AML-193 (cell line): Measurements from ENCODE around the gene SNX18.

Source experiments
- DNase-seq, 2 experiments: peaks; one replicate each; lab custom pipeline; 2025; lab: John Stamatoyannopoulos, UW

Gene SNX18

DNA sequence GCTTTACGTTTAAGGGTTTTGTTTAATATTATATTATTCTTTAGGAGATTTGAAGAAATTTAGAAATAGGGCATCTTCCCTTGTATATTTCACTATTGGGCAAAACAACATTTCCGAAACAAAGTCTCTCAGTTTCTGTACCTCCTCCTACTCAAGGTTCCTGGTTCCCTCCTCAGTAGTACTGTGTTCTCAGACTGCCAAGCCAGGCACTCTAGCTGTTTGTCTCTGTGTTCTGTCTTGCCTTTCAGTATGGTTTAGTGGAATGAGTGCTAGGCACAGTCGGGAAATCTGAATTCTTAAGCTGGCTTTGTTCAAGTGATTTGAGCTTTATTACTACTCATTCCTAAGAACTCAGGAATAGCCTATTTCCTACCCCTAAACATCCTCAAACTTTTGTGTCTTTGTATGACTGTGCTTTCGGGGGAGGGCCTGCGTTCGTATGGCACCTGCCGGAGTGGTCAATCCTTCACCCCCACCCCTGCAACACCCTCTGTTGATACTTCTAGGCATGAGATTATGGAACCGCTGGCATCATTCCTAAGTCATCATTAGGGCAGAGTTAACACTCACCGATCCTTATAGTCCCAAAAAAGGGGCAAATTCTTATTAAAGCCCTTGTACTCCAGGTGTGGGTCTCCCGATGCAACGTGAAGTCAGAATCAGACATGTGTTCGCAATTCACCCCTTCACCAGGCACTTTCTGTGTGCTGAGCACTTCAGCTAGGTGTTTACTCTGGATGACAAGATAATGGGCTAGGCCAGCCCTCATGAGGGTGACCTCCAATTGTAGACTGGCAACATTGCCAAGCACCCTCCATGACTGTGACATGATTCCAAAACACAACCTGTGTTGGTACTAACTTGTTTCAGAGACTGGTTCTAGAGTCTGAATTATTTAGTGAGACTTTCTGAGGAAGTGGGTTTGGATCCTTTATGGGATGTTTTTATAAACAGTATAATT lies 24.5 kb downstream of the SNX18 start:
- no peak for DNase-seq

DNA sequence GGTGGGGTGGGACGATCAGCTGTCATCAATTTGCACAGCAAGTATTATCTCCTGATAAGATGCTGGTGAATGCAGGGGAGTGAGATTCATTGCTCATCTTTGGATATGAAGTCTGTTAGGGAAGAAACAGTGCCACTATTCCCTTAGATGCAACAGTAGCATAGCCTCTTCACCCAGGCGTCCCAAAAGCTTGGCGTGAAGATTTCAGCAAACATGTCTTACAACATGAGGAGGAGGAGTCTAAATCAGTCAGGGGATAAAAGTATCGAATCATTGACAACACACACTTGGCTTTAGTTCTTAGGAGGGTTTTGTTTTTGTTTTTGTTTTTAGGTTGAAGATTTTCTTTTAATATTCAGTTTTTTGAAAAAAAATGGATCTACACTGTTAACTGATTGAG lies 26.5 kb downstream of the SNX18 start:
- DNase-seq: no peak

DNA sequence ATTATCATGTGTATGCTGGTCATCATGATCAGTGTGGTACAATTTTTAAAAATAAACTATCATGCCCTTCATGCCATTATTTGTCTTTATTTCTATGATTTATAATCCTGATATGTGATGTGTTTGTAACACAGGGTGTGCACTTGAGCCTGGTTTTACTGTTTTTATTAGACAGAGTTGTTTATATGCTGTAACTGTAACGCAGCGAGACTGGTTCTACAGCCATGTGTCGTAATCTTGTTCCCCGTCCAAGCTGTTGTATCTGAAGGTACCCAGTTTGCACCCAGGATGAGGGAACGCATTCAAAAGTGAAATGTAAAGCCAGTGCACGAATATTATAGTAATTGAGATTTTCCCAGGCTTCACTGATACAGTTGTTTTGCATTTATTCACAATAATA lies 28.2 kb downstream of the SNX18 start:
- DNase-seq: no peak

DNA sequence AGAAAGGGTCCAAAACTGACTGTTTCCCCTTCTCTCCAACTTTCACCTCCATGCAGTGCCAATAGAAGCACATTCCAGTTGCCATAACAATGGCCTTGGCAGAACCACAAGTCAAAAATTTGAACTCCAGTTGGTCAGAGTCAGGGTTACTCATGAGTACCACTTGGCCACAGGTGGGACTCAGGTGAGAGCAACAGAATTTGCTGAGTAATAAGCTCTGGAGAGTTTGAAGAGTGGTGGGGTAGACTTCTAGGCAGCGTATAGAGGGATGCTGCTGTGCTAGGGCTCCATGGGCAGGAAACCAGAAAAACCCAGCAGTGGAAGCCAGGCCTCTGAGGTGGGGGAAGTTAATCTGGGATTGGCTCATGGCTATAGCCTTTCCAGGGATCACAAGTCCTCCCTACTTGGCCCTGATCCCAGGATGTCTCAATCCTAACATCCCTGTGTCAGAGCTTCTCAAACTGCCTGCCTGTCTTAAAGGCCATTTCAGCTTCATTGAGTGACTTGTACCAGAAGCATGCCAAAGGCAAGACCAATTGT lies 30.2 kb downstream of the SNX18 start:
- DNase-seq: no peak

DNA sequence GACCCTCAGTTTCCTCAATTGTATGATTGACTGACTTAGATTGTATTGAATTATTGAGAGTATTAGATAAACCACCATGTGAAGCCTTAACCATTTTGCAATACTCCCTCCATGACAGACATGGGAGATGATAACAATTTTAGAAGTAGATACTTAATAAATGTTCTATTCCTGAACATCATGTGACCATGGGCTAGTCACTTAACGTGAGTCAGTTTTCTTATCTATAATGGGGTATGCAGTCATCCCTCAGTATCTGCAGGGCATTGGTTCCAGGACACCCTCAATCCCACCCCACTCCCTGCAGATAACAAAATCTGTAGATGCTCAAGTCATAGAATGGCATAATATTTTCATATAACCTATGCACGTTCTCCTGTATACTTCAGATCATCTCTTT lies 31.0 kb downstream of the SNX18 start:
- DNase-seq: no peak

DNA sequence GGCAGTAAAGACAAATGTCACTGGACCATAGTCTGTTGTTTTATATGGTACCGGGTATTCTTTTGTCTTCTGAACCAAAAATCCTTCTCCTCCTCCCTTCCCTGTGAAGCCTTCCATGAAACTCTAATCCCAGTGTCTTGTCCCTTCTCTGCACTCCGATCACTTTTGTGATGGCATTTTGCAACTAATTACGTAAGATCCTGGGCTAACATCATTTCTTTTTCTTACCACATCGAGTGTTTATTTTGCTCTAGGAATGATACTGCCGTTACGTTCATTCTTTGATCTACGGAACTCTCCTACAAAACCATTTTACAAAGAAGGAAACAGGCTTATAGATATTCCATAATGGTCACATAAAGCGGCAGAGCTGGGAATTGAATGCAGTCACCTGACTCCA lies 33.7 kb downstream of the SNX18 start:
- no peak for DNase-seq

DNA sequence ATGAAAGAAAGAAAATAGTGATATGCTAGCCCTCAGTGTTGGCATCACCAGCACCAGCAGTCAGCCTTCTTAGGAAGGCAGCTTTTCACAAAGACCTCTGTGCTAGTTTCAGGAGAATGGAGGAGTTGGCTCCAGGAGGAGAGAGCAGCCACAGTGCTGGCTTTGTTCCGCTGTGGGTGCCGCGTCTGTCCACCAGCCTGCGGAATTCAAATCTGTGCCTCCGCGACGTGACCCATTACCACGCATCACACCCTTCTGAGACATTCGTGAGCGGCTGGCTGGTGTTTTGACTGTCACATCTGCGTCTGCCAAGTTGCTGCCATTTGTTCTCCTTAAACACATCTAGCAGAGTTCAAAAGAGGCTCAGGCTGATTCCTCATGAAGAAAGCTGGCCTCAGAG lies 34.4 kb downstream of the SNX18 start:
- no peak for DNase-seq

DNA sequence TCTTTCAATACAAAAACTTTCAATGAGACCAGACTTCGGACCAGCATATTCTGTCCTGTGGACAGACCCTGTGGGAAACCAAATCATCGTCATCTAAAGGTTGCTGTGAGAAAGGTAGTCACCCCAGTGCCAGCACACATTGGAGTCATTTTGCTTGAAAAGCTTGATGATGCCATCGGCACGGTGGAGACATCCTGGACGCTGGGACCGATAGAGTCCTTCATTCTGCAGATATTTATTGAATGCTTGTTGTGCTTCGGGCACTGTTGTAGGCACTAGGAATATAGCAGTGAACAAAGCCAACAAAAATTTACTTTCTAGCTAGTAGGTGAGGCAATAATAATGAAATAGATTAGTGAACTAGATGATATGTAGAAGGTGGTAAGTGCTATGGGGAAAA lies 34.9 kb downstream of the SNX18 start:
- no peak for DNase-seq

DNA sequence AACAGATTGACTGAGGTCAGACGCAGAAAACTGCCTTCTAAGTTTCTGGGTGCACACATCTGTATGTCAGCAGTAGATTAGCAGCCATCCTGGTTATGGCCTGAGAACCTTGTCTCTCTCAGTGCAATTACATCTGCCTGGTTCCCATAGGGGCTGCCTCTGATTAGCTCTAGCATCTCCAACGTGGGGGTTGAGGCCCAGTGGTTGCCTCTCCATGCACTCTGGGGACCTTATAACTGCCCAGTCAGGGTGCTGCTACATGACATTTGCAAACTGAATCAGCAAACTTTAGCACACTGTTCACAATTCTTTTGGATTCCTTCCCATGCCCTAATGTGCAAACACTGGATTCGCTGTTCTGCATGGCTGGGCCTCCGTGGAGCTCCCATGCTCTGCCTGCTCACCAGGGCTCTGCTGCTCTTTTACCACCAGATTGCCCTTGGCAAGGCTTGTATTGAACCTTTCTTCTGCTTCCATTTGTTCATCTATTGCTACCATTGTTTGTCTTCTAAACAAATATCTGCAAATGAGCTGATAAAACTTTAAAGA lies 36.2 kb downstream of the SNX18 start:
- DNase-seq: no peak

DNA sequence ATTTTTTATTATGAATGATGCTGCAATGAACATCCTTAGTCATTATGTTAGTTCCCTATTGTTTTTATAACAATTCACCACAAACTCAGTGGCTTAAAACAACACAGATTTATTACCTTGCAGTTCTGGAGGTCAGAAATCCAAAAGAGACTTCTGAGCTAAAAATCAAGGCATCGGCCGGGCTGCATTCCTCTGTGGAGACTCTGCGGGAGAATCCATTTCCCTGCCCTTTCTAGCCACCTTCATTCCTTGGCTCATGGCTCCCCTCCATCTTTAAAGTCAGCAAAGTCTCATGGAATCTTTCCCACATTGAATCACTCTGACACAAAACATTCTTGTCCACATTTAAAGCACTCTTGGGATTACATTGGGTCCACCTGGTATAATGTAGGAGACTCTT lies 38.6 kb downstream of the SNX18 start:
- no peak for DNase-seq

DNA sequence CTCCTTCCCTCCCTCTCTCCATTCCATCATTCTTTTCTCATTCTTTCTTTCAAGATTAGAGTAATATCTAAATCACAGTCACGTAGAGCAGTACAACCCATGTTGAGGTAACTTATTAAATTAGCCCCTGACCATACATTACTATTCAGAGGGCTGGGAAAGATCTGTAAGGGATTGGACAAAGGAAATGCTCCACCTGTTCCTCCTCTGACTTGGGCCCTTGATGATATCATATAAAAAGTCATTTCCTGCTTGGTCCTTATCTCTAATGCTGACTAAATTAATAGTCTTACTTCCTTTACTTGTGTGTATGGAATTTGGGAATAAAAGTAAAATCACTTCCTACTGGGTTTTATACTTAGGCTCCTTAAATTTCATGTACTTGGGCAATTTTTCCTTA lies 40.8 kb downstream of the SNX18 start:
- no peak for DNase-seq

DNA sequence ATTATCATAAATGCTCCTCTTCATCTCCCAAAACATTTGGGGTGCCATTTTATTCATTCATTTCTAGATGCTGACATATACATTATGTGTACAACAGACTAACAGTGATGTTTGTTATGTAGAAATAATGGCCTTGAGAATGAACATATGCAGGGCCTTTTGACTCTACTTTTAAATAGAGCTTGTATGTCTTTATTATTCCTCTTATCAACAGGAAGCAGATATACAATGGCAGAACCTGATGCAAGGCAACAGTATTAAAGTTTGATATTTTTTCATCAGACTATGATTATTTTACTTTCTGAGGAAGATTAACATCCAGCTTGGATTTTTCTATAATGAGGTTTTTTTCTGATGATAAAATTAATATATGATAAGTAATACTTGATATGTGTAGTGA lies 44.1 kb downstream of the SNX18 start:
- no peak for DNase-seq

DNA sequence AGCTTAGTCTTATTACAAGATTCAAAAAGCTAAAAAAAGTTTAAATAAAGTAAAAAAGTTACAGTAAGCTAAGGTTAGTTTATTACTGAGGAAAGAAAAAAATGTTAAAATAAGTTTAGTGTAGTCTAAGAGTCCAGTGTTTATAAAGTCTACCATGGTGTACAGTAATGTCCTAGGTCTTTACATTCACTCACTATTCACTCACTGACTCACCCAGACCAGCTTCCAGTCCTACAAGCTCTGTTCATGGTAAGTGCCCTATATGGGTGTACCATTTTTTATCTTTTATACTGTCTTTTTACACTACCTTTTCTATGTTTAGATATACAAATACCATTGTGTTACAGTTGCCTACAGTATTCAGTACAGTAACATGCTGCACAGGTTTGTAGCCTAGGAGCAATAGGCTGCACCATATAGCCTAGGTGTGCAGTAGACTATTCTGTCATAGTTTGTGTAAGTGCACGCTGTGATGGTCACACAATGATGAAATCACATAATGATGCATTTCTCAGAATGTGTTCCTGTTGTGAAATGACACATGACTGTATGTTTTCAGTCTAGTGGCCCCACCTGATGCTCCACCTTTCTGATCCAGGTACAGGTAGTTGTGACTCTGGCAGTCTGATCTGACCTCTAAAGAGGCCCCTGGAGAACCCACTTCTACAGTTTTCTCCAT lies 45.7 kb downstream of the SNX18 start:
- DNase-seq: no peak

DNA sequence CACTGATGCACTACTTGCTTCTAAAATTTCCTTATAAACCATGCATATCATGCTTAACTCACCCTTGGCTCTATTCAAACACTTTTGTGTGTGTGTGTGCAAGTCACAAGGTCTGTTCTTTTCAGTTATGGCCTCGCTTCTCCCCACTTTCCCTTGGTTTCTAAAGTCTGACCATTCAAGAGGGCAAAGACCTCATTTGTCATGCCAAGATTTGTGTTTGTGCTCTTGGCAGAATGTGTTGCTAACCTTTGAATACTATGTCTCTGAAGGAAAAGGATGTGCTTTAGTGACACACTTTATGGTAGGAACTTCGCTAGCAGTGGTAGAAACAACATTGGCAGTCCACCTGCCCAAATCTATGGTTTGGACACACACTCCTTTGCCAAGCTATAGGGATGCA lies 50.4 kb downstream of the SNX18 start:
- DNase-seq: no peak

DNA sequence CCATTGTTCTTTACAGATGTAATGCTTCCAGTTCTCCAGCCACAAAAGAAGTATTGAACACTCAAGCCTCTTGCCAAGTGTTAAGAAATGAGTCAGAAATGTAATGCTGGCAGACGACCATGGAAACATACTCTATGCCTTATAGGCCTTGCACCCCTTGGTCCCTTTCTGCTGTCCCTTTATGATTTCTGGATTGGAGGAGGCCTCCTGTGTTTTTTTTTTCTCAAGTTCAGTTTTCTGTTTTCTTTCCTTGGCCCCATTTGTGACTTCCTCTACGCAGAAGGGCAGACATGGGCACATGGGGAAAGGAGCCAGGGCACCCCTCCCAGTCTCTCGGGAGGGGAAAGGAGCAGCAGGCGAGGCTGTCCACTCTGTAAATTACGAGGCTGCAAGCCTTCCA lies 53.4 kb downstream of the SNX18 start:
- no peak for DNase-seq

DNA sequence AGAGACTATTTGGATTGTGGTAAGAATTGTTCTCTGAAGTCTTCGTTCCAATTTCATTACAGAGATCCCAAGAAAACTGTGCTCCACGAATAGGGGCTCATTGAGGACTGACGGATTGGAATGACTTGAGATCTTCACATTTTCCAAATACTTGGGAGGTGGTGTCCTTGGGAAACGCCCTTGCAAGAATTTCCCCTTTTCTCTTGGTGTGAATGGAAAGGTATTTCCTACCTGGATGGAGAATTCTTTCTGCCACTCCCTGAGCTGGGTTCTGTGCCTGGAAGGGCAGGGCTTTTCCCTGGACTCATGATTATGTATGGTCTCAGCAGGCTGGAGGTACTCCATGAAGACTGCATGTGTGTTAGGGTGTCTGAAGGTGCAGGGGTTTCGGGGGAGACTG lies 53.9 kb downstream of the SNX18 start:
- no peak for DNase-seq

DNA sequence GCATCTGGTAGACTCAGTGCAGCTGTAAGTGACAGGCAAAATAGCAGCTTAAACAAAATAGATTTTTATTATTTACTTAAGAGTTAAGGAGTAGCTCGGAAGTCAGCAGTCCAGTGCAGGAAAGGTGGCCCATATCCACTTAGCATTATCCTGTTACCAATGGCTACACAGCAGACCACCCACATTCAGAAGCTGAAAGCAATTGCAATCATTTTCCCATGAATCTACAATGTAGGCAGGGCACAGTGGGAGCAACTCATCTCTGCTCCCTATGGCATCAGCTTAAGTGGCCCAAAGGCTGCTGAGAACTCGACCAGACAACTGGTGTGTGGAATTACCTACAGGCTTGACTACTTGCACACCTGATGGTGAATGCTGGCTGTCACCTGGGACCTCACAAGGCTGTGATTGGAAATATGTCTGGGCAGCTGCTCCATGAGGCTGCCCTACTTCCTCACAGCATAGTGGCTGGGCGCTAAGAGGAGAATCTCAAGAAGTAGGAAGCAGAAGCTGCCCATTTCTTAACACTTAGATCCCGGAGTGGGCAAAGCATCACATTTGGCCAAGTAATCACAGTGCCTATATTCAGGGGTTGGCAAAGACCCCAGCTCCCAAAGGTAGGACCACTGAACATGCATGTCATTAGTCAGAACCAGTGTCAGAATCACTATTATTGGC lies 56.4 kb downstream of the SNX18 start:
- no peak for DNase-seq

DNA sequence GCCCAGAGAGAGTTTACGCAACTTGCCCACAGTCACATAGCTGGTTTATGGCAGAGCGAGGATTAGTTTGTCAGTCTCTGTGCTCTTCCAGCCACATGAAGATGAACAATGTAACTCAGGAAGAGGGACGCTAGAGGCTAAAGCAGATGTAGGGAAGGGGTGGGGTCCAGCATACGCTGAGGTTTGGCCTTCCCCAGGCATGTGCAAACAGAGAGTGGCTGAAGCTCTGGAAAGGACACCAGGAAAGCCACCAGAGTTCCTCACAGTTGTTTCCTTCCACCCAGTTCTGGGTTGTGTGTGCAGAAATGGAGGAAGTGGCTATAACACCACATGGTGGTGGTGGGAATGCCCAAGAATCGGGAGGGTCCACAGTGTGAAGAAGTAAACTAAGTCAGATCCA lies 60.0 kb downstream of the SNX18 start:
- DNase-seq: no peak

DNA sequence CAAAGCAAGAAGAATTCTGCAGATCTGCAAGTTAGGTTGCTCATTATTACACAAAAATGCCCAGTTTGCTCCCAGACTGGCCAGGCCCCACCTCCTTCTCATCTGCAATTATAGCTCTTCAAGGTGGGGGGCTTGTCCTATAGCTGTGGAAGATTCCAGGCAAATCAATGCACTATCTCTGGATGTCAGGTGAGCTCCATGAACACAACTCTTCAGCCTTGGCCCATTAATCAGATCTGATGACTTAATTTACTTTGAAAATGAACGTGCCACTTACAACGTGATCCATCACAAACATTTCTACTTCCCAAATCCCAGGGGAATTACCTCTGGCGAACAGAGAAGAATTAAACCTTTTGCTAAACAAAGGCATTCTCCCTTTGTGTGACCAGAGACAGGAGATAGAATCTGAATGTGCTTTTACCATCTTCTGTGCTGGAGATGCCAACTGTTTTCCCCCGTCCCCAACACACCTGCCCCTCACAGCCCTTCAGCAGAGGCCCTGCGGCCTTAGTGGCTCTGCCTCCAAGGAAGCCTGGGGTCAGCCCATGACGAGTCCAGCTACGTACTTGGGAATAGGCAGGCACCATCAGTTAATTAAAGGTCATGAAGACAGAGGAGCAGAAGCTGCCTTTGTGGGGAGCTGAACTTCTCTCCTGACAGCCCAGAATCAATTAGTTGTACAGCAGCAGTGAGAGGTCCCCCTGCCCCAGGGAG lies 60.5 kb downstream of the SNX18 start:
- DNase-seq: no peak

DNA sequence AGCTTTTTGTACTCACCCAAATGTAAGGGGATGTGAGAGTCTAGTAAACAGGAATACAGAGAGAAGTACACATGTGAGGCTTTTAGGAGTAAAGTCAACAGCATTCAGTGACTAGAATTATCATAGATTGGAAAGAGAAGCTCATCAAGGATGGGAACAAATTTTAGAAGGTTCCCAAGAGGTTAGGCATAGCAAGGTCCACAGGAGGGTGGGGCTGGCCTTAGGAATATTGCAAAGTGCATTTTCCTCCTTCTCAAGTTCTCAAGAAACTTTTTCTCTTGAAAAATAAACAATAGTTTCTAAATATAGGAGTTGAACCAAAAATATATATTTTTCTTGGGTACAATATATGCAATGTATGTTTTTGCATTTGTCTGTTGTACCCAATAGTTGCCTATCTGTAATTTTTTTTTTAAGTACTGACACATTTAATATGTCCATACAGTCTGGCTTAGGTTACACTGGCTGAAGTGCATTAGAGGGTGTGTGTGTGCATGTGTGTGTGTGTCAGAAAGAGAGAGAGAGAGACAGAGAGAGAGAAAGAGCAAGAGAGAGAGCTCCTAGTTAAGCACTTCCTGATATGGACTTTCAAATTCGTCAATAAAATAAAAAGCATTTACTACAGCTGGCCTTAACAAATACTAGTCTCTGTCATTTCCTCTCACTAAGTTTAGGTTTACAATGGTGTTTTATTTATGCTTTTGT lies 62.2 kb downstream of the SNX18 start:
- DNase-seq: no peak
